PC-3 (cell line): ENCODE data around the gene PROCA1.

Source experiments
- EZH2 ChIP-seq: fragments of 300-600 bp; sonication (generic); IDR thresholded peaks from one replicate; pipeline ENCODE4 v1.6.1; 2017; ENCODE audit warnings: antibody characterized with exemption, mild to moderate bottlenecking, low read length; ENCODE audit not compliant: unreplicated experiment
- EZH2phosphoT487 ChIP-seq: fragments of 300-600 bp; sonication (generic); IDR thresholded peaks from 2 replicates; pipeline ENCODE4 v1.6.1; 2018; ENCODE audit warnings: mild to moderate bottlenecking, antibody characterized with exemption, low read length, borderline replicate concordance
- TF ChIP-seq, protein P1 (sequence below): fragments of 300-600 bp; sonication (generic); conservative IDR thresholded peaks from 2 replicates; pipeline ENCODE4 v1.5.1; 2017; ENCODE audit warnings: antibody characterized with exemption, low read depth, mild to moderate bottlenecking, low read length

GRCh38 chr17:28729950-28730330 is 18.3 kb upstream of the PROCA1 start:
- TF ChIP-seq, protein P1, sequence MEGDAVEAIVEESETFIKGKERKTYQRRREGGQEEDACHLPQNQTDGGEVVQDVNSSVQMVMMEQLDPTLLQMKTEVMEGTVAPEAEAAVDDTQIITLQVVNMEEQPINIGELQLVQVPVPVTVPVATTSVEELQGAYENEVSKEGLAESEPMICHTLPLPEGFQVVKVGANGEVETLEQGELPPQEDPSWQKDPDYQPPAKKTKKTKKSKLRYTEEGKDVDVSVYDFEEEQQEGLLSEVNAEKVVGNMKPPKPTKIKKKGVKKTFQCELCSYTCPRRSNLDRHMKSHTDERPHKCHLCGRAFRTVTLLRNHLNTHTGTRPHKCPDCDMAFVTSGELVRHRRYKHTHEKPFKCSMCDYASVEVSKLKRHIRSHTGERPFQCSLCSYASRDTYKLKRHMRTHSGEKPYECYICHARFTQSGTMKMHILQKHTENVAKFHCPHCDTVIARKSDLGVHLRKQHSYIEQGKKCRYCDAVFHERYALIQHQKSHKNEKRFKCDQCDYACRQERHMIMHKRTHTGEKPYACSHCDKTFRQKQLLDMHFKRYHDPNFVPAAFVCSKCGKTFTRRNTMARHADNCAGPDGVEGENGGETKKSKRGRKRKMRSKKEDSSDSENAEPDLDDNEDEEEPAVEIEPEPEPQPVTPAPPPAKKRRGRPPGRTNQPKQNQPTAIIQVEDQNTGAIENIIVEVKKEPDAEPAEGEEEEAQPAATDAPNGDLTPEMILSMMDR, result no peak
- TF ChIP-seq EZH2phosphoT487, result no peak
- no peak for TF ChIP-seq EZH2
